Fibroblast of the aortic adventitia (primary cell): ENCODE results near the gene CREB5. TPM values are rescaled to one million over a fixed set of nuclear protein-coding genes. Genes with fewer than 3 reads are reported as not detected.

Experiments used
- DNase-seq: peaks from one replicate; pipeline ENCODE4 v3.0.0-alpha.2; 2010; ENCODE audit warnings: low read depth
- H3K4me3 ChIP-seq: 2 replicates; pipeline ENCODE4 v1.5.1; 2011; ENCODE audit warnings: low read depth, mild to moderate bottlenecking, control low read depth, low read length, moderate library complexity
- CTCF ChIP-seq: IDR thresholded peaks from 2 replicates; pipeline ENCODE4 v1.5.1; 2011; ENCODE audit warnings: mild to moderate bottlenecking, low read length, control low read depth, inconsistent platforms; ENCODE audit not compliant: insufficient read depth
- total RNA-seq: library from RNA; depleted of rRNA; stranded (reverse); fragments of >200 nt; gene quantifications from 2 replicates; pipeline ENCODE4 v1.2.3, GENCODE V29; 2012; ENCODE audit warnings: low replicate concordance

Gene CREB5
- total RNA-seq, 1 donor, result 5.2 TPM

DNA sequence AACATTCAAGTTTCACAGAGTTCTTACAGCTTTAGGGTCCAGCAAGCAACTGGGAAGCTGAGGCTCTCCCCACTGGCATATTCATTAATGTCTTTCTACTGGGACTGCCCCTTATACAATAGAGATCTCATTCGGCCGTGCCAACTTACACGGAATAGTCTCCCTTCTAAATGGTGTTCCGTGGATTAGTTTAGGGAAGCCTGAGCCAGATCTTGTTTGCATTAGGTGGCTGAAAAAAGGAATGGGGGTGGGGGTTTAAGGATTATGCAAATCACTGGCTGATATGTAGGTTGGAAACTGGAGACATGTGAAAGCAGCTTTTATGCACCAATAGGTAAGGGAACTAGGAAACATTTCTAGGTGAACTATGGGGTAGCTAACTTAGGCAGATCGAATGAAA is 327.5 kb downstream of the CREB5 start:
- no peak for TF ChIP-seq CTCF
- no peak for DNase-seq
- H3K4me3 ChIP-seq, result no peak overlapping the region

- no peak for DNase-seq
- no peak overlapping the region for H3K4me3 ChIP-seq
- no peak for TF ChIP-seq CTCF
Observed at GRCh38 chr7:28744951-28745350, 332.6 kb downstream of the CREB5 start.

DNA sequence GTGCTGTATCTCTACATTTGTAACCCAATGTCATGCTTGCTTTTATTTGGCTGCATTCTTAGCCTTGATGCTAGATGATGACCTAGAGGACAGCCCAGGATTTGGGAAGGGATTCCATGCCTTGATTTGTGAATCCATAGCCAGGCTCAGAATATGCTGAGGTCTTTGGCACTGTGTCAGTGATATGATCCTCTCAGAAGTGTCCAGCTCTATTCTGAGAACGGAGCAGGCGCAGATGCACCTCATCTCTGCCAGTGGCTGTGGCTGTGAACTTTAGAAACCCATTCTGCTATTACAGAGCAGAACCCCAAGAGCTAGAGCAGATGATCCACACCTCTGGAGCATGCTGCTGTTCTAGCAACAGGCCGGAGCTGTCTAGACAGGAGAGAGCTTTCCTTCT is 333.0 kb downstream of the CREB5 start:
- DNase-seq, result no peak
- no peak for TF ChIP-seq CTCF
- H3K4me3 ChIP-seq, result no peak overlapping the region

DNA sequence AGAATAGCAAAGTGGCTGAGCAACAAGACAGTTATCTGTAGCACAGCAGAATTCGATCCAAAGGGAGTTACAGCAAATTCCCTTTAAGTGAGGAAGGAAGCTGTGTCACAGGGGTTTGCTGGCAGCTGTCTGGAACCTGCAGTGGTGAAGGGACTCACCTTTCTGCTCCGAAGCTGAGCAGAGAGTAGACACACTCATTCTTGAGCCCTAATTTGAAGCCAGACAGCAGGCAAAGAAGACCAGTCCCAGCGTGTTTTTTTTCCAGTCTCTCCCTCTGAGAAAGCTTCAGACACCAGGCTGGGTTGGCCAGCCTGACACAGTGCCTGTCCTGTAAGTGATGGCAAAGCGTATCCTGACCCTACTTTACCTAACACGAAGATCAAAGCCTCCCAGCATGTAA is 335.1 kb downstream of the CREB5 start:
- DNase-seq, result no peak
- no peak overlapping the region for H3K4me3 ChIP-seq
- TF ChIP-seq CTCF, result no peak

DNA sequence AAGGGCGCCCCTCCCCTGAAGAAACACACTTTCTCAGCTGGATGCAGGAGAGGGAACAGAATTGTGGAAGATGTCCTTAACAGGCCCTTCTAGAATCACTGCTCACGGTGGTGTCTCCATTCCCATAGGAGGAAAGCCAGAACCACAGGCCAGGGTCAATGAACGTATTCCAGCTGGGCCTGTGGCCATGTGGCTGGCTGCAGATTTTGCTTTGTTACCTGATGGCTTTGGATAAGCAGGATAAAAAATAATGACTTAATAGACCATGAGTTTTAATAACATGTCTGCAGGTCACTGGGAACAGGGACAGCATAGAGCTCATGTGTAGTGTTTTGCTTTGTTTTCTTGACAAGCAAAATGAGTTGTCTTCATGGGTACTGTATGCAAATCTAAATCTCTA is 335.5 kb downstream of the CREB5 start:
- TF ChIP-seq CTCF, result no peak
- no peak for DNase-seq
- no peak overlapping the region for H3K4me3 ChIP-seq

- no peak overlapping the region for H3K4me3 ChIP-seq
- no peak for TF ChIP-seq CTCF
- no peak for DNase-seq
Observed at GRCh38 chr7:28748346-28748745, 336.0 kb downstream of the CREB5 start.

DNA sequence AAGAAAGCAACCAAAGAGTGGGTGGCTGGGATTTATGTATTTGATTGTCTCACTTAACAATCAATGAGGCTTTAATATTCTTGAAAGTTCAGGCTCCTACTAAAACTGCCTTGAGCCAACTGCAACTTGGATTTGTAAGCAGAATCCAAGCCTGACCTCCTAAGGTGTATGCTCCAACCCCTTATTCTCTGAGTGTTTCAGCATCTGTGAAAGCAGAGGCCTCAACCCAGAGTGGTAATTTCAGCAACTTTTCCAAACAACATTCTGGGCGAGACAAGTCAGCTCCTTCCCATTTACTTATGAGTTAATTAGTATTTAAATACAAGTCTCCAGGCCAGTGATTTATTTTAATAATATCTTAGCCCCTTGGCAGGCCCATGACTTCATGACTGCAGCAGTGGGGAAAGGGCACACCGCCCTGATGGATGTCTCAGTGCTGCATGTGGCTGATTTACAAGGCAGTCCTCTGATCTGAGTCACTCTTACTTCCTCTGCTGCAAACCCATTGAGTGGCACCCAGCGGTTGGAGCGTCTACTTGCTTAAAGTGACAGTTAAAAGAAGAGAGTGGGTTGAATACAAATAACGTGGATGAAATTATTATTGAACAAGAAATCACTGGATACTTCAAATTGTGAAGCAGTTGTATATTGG is 336.7 kb downstream of the CREB5 start:
- DNase-seq, result peak; percentile 59
- no peak overlapping the region for H3K4me3 ChIP-seq
- peak; percentile 2 for TF ChIP-seq CTCF
